GM12878 (cell line): ENCODE data around the gene EGFR. TPM values are rescaled to one million over a fixed set of nuclear protein-coding genes. Genes with fewer than 3 reads are reported as not detected.

Experiments
- ATF7 ChIP-seq: fragments of 450-650 bp; IDR thresholded peaks from 2 replicates; pipeline ENCODE4 v1.6.1; 2016; ENCODE audit warnings: low read depth, mild to moderate bottlenecking
- BMI1 ChIP-seq: fragments of 450-650 bp; IDR thresholded peaks from 2 replicates; pipeline ENCODE4 v1.6.1; 2016; ENCODE audit warnings: mild to moderate bottlenecking, moderate library complexity, borderline replicate concordance
- CREB1 ChIP-seq: IDR thresholded peaks from 2 replicates; pipeline ENCODE4 v1.6.1; 2012; ENCODE audit warnings: low read depth, mild to moderate bottlenecking, inconsistent platforms
- E2F8 ChIP-seq: fragments of 450-650 bp; IDR thresholded peaks from 2 replicates; pipeline ENCODE4 v1.6.1; 2018; ENCODE audit warnings: mild to moderate bottlenecking, low read depth, moderate library complexity; ENCODE audit not compliant: partially characterized antibody
- EGR1 ChIP-seq, 2 experiments: IDR thresholded peaks; 1 replicate in 1 of 2; 2 replicates in 1 of 2; pipeline ENCODE4 v1.6.1; 2011 to 2012; ENCODE audit warnings: low read depth in 2 of 2, low read length in 2 of 2, borderline replicate concordance in 1 of 2, mild to moderate bottlenecking in 1 of 2, moderate library complexity in 1 of 2
- ELK1 ChIP-seq: IDR thresholded peaks from 2 replicates; pipeline ENCODE4 v1.6.1; 2012; ENCODE audit warnings: low read depth, low read length, improper control_type of control experiment
- HCFC1 ChIP-seq: fragments of 150-350 bp; IDR thresholded peaks from 2 replicates; pipeline ENCODE4 v1.6.1; 2014; ENCODE audit warnings: low read length
- HDAC6 ChIP-seq: fragments of 200-600 bp; sonication (generic); IDR thresholded peaks from one replicate; pipeline ENCODE4 v1.8.0; 2017; ENCODE audit warnings: antibody characterized with exemption; ENCODE audit not compliant: unreplicated experiment
- HDGF ChIP-seq: fragments of 450-650 bp; IDR thresholded peaks from 2 replicates; pipeline ENCODE4 v1.6.1; 2016; ENCODE audit warnings: antibody characterized with exemption
- KAT2A ChIP-seq: conservative IDR thresholded peaks from 2 replicates; pipeline ENCODE4 v1.6.1; 2011; ENCODE audit warnings: low read depth, low read length; ENCODE audit not compliant: control insufficient read depth
- KLF5 ChIP-seq: fragments of 450-650 bp; IDR thresholded peaks from 2 replicates; pipeline ENCODE4 v1.6.1; 2014; ENCODE audit warnings: mild to moderate bottlenecking; ENCODE audit not compliant: partially characterized antibody
- MEF2A ChIP-seq: IDR thresholded peaks from 2 replicates; pipeline ENCODE4 v1.6.1; 2011; ENCODE audit warnings: low read depth, mild to moderate bottlenecking, low read length, moderate library complexity; ENCODE audit not compliant: insufficient read depth
- MTA2 ChIP-seq: fragments of 450-650 bp; IDR thresholded peaks from 2 replicates; pipeline ENCODE4 v1.6.1; 2016; ENCODE audit warnings: low read depth, mild to moderate bottlenecking, moderate library complexity
- NR2C2 ChIP-seq: IDR thresholded peaks from 2 replicates; pipeline ENCODE4 v1.6.1; 2011; ENCODE audit warnings: borderline replicate concordance, low read depth; ENCODE audit not compliant: control insufficient read depth, insufficient read length
- POLR2AphosphoS2 ChIP-seq: IDR thresholded peaks from 2 replicates; pipeline ENCODE4 v1.6.1; 2011; ENCODE audit warnings: low read depth, mild to moderate bottlenecking, low read length, improper control_type of control experiment, moderate library complexity
- RBBP5 ChIP-seq: fragments of 200-600 bp; sonication (generic); conservative IDR thresholded peaks from 2 replicates; pipeline ENCODE4 v1.6.1; 2016
- RUNX3 ChIP-seq: IDR thresholded peaks from 2 replicates; pipeline ENCODE4 v1.6.1; 2012; ENCODE audit warnings: low read length, inconsistent platforms
- SPI1 ChIP-seq: IDR thresholded peaks from 2 replicates; pipeline ENCODE4 v1.6.1; 2011; ENCODE audit warnings: low read depth, mild to moderate bottlenecking, low read length, moderate library complexity, borderline replicate concordance; ENCODE audit not compliant: insufficient read depth
- STAT3 ChIP-seq: IDR thresholded peaks from 2 replicates; pipeline ENCODE4 v1.6.1; 2011; ENCODE audit warnings: low read depth, low read length, improper control_type of control experiment
- ZNF207 ChIP-seq: fragments of 450-650 bp; IDR thresholded peaks from 2 replicates; pipeline ENCODE4 v1.6.1; 2014; ENCODE audit warnings: antibody characterized with exemption, mild to moderate bottlenecking, borderline replicate concordance
- polyA plus RNA-seq, 11 experiments: library from polyadenylated mRNA; depleted of rRNA in 4 of 11; unstranded in 6 of 11; stranded (reverse) in 5 of 11; fragments of >200 nt; fragmentation: Nextera tagmentation in 4 of 11; fragmentation: Illumina TruSeq in 1 of 11; extraction: Ambion mirVana in 4 of 11; extraction: Trizol in 1 of 11; gene quantifications; 1 replicate in 1 of 11; 2 replicates in 10 of 11; pipeline versions ENCODE4 v1.2.1 to v1.2.3, GENCODE V29; 2011 to 2016; ENCODE audit warnings: inconsistent platforms in 2 of 11, missing spikeins in 2 of 11, low read depth in 1 of 11
- total RNA-seq, 4 experiments: library from RNA; depleted of rRNA in 3 of 4; stranded (reverse); fragments of >200 nt in 3 of 4; fragmentation: Illumina TruSeq in 1 of 4; extraction: Trizol in 1 of 4; gene quantifications; 2 replicates each; pipeline versions ENCODE4 v1.2.1 to v1.2.3, GENCODE V29; 2013 to 2021
- TF ChIP-seq, protein P1 (sequence below): fragments of 450-650 bp; IDR thresholded peaks from 2 replicates; pipeline ENCODE4 v1.6.1; 2017; ENCODE audit warnings: borderline replicate concordance
- TF ChIP-seq, protein P2 (sequence below): fragments of 150-350 bp; IDR thresholded peaks from 2 replicates; pipeline ENCODE4 v1.6.1; 2014; ENCODE audit warnings: mild to moderate bottlenecking, low read depth, low read length
- TF ChIP-seq, protein P3 (sequence below): fragments of 450-650 bp; IDR thresholded peaks from 2 replicates; pipeline ENCODE4 v1.6.1; 2014; ENCODE audit warnings: mild to moderate bottlenecking

Gene EGFR
- total and polyA plus RNA-seq, 10 of the 15 experiments (the other 5 are each of a cell fraction or from before 2014, with no cell fraction given), result 0.01 to 0.31 TPM; not detected in 8

GRCh38 chr7:55073051-55073511, 54.3 kb downstream of the EGFR start (continued):
- TF ChIP-seq, protein P1, sequence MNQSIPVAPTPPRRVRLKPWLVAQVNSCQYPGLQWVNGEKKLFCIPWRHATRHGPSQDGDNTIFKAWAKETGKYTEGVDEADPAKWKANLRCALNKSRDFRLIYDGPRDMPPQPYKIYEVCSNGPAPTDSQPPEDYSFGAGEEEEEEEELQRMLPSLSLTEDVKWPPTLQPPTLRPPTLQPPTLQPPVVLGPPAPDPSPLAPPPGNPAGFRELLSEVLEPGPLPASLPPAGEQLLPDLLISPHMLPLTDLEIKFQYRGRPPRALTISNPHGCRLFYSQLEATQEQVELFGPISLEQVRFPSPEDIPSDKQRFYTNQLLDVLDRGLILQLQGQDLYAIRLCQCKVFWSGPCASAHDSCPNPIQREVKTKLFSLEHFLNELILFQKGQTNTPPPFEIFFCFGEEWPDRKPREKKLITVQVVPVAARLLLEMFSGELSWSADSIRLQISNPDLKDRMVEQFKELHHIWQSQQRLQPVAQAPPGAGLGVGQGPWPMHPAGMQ, result no peak
- TF ChIP-seq CREB1 (peak; percentile 66; the same call in 1 of the 2 replicates), HDGF (no peak), ELK1 (no peak), ZNF207 (no peak), ATF7 (peak; percentile 77), HDAC6 (no peak), HCFC1 (no peak), POLR2AphosphoS2 (no peak), MEF2A (0 out of 2 replicates have a peak, but pooled peaks have one; percentile 47), KAT2A (no peak), EGR1 (IDR thresholded peaks at IDR 0.05; ENCODE audit: borderline replicate concordance in 1 of 2, low read depth in 2 of 2, low read length in 2 of 2) (0 out of 3 replicates have a peak, but pooled peaks of 1 of the 2 experiments have one; percentile 4), E2F8 (no peak), SPI1 (peak; percentile 99), BMI1 (no peak), RBBP5 (no peak), KLF5 (no peak), STAT3 (no peak), NR2C2 (no peak), RUNX3 (peak; percentile 86), MTA2 (peak; percentile 77; the same call in 1 of the 2 replicates)
- TF ChIP-seq, protein P2, sequence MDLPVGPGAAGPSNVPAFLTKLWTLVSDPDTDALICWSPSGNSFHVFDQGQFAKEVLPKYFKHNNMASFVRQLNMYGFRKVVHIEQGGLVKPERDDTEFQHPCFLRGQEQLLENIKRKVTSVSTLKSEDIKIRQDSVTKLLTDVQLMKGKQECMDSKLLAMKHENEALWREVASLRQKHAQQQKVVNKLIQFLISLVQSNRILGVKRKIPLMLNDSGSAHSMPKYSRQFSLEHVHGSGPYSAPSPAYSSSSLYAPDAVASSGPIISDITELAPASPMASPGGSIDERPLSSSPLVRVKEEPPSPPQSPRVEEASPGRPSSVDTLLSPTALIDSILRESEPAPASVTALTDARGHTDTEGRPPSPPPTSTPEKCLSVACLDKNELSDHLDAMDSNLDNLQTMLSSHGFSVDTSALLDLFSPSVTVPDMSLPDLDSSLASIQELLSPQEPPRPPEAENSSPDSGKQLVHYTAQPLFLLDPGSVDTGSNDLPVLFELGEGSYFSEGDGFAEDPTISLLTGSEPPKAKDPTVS, result no peak
- TF ChIP-seq, protein P3, sequence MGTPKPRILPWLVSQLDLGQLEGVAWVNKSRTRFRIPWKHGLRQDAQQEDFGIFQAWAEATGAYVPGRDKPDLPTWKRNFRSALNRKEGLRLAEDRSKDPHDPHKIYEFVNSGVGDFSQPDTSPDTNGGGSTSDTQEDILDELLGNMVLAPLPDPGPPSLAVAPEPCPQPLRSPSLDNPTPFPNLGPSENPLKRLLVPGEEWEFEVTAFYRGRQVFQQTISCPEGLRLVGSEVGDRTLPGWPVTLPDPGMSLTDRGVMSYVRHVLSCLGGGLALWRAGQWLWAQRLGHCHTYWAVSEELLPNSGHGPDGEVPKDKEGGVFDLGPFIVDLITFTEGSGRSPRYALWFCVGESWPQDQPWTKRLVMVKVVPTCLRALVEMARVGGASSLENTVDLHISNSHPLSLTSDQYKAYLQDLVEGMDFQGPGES, result no peak
